HEK293 (cell line): ENCODE measurements around the gene VAMP8.
A peak's percentile ranks its signal among the peaks of the same experiment; 100 is the strongest.

Source experiments
- CTCF ChIA-PET: fragments of 350-600 bp; formaldehyde crosslinking; extraction: SDS; loops from one replicate; lab custom pipeline; 2021; ENCODE audit warnings: antibody characterized with exemption; lab: Yijun Ruan, JAX
- POLR2A ChIA-PET: fragments of 300-600 bp; formaldehyde crosslinking; extraction: SDS; loops from one replicate; lab custom pipeline; 2020; ENCODE audit warnings: antibody characterized with exemption, inconsistent platforms; lab: Yijun Ruan, JAX
- H3K27ac ChIP-seq: fragments of 200-500 bp; sonication (Bioruptor generic); 2 replicates; pipeline ENCODE4 v1.5.1; 2014; ENCODE audit warnings: low read depth, low read length, control low read depth, inconsistent platforms; ENCODE audit errors: extremely low read depth
- H3K36me3 ChIP-seq, 2 experiments: fragments of 200-500 bp in 1 of 2; sonication (Bioruptor generic) in 1 of 2; 1 replicate in 1 of 2; 2 replicates in 1 of 2; pipeline ENCODE4 v1.5.1; 2014 to 2017; ENCODE audit warnings: inconsistent platforms in 2 of 2, low read length in 2 of 2; ENCODE audit not compliant: control insufficient read depth in 2 of 2, insufficient read depth in 1 of 2
- H3K4me1 ChIP-seq: fragments of 200-500 bp; sonication (Bioruptor generic); 2 replicates; pipeline ENCODE4 v1.5.1; 2014; ENCODE audit warnings: mild to moderate bottlenecking, low read length, inconsistent platforms; ENCODE audit not compliant: control insufficient read depth, insufficient read depth
- H3K4me3 ChIP-seq: 2 replicates; pipeline ENCODE4 v1.5.1; 2011; ENCODE audit warnings: low read depth, mild to moderate bottlenecking, control low read depth, low read length, moderate library complexity
- H3K9me3 ChIP-seq: fragments of 200-500 bp; sonication (Bioruptor generic); 2 replicates; pipeline ENCODE4 v1.5.1; 2014; ENCODE audit warnings: low read depth, low read length, inconsistent platforms; ENCODE audit not compliant: control insufficient read depth, insufficient read depth
- MZF1 ChIP-seq: fragments of 450-650 bp; formaldehyde crosslinking; IDR thresholded peaks from 2 replicates; pipeline ENCODE4 v1.5.1; 2017; ENCODE audit warnings: missing biosample characterization, missing genetic modification characterization, borderline replicate concordance
- SP3 ChIP-seq: fragments of 450-650 bp; formaldehyde crosslinking; IDR thresholded peaks from 2 replicates; pipeline ENCODE4 v1.5.1; 2016; ENCODE audit warnings: missing biosample characterization, missing genetic modification characterization
- YY1 ChIP-seq: fragments of 450-650 bp; formaldehyde crosslinking; IDR thresholded peaks from 2 replicates; pipeline ENCODE4 v1.5.1; 2018; ENCODE audit warnings: missing biosample characterization, missing genetic modification characterization
- ZNF146 ChIP-seq: fragments of 450-650 bp; formaldehyde crosslinking; IDR thresholded peaks from 2 replicates; pipeline ENCODE4 v1.5.1; 2016; ENCODE audit warnings: missing biosample characterization, missing genetic modification characterization
- ZNF416 ChIP-seq: fragments of 450-650 bp; formaldehyde crosslinking; IDR thresholded peaks from 2 replicates; pipeline ENCODE4 v1.5.1; 2016; ENCODE audit warnings: missing biosample characterization, missing genetic modification characterization
- ZNF654 ChIP-seq: fragments of 450-650 bp; formaldehyde crosslinking; IDR thresholded peaks from 2 replicates; pipeline ENCODE4 v1.5.1; 2016; ENCODE audit warnings: low read depth, missing biosample characterization, missing genetic modification characterization
- ZSCAN16 ChIP-seq: fragments of 450-650 bp; formaldehyde crosslinking; IDR thresholded peaks from 2 replicates; pipeline ENCODE4 v1.5.1; 2016; ENCODE audit warnings: missing biosample characterization, missing genetic modification characterization
- TF ChIP-seq, protein P1 (sequence below): fragments of 450-650 bp; formaldehyde crosslinking; IDR thresholded peaks from 2 replicates; pipeline ENCODE4 v1.5.1; 2016; ENCODE audit warnings: missing biosample characterization, missing genetic modification characterization
- TF ChIP-seq, protein P2 (sequence below): fragments of 450-650 bp; formaldehyde crosslinking; IDR thresholded peaks from 2 replicates; pipeline ENCODE4 v1.5.1; 2017; ENCODE audit warnings: missing biosample characterization, missing genetic modification characterization
- TF ChIP-seq, protein P3 (sequence below): fragments of 450-650 bp; formaldehyde crosslinking; IDR thresholded peaks from 2 replicates; pipeline ENCODE4 v1.5.1; 2017; ENCODE audit warnings: missing biosample characterization, missing genetic modification characterization
- TF ChIP-seq, protein P4 (sequence below): fragments of 450-650 bp; formaldehyde crosslinking; IDR thresholded peaks from 2 replicates; pipeline ENCODE4 v1.5.1; 2016; ENCODE audit warnings: missing biosample characterization, missing genetic modification characterization

Gene VAMP8

DNA sequence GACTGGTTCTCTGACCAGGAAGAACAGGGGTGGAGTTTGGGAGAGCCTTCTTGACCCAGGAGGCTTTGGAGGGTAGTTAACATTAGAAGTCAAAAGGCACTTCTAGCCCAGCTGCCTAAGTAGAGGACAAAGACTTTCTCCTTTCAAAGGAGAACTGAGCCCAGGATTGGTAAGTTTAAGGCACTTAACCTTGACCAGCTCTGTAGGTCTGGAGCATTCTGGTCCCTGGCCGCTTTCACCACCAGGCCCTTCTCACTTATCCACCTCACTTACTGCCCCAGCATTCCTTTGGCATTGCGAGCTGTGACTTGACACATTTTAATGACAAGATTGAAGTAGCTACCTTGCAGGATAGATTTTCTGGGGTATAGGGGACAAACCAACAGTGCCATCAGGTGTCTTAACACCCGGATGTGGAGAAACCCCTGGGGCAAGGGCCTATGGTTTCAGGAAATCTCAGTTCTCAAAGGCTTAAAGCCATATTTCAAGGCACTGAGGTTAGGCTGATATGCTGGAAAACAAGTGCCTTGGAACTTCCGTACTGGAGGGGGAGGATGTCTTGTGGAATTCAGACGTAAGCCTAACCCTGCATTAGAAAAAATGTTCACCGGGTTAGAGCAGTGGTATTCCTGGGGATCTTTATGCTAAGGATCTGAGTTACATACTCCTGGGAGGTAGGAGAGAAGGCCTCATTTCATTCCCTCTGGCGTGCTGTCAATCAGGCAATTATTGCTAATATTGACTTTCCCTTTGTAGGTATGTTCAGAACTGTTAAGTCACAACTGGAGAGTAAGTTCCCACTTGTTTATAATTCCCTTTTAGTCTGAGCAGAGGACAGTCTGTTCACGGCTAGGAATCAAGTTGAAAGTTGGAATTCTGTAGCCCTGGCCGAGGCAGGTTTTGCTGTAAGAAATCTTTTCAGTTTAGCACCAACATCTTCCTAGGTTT is 30.2 kb downstream of the VAMP8 start:
- Histone ChIP-seq H3K36me3 (peaks cover 8 to 32% of the 10 kb centered on the region in 2 experiments; a peak in 2 of 3 replicates), H3K27ac (no peak overlapping the region), H3K9me3 (no peaks in the 10 kb centered on the region), H3K4me3 (no peak overlapping the region), H3K4me1 (peaks cover 9% of the 10 kb centered on the region)
- TF ChIP-seq ZSCAN16 (tag by site-specific recombination) (no peak), YY1 (no peak), ZNF654 (tag by site-specific recombination) (no peak)
- TF ChIP-seq, protein P1, sequence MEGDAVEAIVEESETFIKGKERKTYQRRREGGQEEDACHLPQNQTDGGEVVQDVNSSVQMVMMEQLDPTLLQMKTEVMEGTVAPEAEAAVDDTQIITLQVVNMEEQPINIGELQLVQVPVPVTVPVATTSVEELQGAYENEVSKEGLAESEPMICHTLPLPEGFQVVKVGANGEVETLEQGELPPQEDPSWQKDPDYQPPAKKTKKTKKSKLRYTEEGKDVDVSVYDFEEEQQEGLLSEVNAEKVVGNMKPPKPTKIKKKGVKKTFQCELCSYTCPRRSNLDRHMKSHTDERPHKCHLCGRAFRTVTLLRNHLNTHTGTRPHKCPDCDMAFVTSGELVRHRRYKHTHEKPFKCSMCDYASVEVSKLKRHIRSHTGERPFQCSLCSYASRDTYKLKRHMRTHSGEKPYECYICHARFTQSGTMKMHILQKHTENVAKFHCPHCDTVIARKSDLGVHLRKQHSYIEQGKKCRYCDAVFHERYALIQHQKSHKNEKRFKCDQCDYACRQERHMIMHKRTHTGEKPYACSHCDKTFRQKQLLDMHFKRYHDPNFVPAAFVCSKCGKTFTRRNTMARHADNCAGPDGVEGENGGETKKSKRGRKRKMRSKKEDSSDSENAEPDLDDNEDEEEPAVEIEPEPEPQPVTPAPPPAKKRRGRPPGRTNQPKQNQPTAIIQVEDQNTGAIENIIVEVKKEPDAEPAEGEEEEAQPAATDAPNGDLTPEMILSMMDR (tag by site-specific recombination), result no peak
- TF ChIP-seq, protein P2, sequence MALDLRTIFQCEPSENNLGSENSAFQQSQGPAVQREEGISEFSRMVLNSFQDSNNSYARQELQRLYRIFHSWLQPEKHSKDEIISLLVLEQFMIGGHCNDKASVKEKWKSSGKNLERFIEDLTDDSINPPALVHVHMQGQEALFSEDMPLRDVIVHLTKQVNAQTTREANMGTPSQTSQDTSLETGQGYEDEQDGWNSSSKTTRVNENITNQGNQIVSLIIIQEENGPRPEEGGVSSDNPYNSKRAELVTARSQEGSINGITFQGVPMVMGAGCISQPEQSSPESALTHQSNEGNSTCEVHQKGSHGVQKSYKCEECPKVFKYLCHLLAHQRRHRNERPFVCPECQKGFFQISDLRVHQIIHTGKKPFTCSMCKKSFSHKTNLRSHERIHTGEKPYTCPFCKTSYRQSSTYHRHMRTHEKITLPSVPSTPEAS, result no peak
- TF ChIP-seq, protein P3, sequence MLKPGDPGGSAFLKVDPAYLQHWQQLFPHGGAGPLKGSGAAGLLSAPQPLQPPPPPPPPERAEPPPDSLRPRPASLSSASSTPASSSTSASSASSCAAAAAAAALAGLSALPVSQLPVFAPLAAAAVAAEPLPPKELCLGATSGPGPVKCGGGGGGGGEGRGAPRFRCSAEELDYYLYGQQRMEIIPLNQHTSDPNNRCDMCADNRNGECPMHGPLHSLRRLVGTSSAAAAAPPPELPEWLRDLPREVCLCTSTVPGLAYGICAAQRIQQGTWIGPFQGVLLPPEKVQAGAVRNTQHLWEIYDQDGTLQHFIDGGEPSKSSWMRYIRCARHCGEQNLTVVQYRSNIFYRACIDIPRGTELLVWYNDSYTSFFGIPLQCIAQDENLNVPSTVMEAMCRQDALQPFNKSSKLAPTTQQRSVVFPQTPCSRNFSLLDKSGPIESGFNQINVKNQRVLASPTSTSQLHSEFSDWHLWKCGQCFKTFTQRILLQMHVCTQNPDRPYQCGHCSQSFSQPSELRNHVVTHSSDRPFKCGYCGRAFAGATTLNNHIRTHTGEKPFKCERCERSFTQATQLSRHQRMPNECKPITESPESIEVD (tag by site-specific recombination), result no peak
- CTCF ChIA-PET, result interaction anchor here (0.7 kb wide), 1 partner anchor 45 kb away, joined by 3 read pairs; no protein-coding TSS in a partner anchor
- POLR2A ChIA-PET, result interaction anchor here (0.6 to 4.7 kb wide), 3 partner anchors 9 to 25 kb away, joined by 4 to 43 read pairs (median 16); partner anchors contain the start of genes RNF181 and USP39

DNA sequence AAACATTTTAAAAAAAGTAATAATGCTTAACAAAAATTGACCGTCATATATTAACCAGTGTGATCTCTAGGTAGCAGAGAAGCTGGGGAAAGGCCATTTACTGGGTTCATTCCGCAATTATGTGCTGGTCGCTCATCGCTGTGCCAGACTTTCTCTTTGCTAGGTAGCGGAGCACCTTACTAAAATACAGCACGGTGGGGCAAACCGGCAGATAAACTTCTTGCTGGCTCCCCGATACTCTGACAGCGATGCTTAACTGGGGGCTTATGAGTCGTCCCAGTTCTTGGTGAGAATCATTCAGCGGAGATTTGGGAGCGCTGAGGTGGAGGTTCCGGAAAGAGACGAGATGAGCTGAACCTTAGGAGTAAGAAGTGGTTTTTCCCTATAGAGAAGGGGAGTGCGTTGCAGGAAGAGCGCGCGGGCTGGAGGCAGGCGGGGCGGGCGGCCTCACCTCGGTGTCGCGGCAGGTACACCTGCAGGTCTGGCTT is 33.9 kb downstream of the VAMP8 start:
- H3K27ac ChIP-seq, result peak overlapping the region; percentile 89; the same call in 1 of the 2 replicates
- H3K4me1 ChIP-seq, result peaks cover 1% of the 10 kb centered on the region
- peaks cover 8 to 32% of the 10 kb centered on the region in 2 experiments; a peak in 2 of 3 replicates for H3K36me3 ChIP-seq
- H3K9me3 ChIP-seq, result no peaks in the 10 kb centered on the region
- ChIA-PET POLR2A (interaction anchor here (0.6 to 1.8 kb wide), 15 partner anchors 9 to 257 kb away, joined by 3 to 31 read pairs (median 4); partner anchors contain the start of genes ELMOD3, MAT2A, RETSAT and RNF181), CTCF (interaction anchor here (0.9 to 1.2 kb wide), 2 partner anchors 11 to 61 kb away, joined by 3 read pairs; no protein-coding TSS in a partner anchor)
- TF ChIP-seq ZNF416 (tag by site-specific recombination) (no peak), SP3 (tag by site-specific recombination) (no peak), MZF1 (tag by site-specific recombination) (no peak), ZNF146 (tag by site-specific recombination) (no peak)
- TF ChIP-seq, protein P4, sequence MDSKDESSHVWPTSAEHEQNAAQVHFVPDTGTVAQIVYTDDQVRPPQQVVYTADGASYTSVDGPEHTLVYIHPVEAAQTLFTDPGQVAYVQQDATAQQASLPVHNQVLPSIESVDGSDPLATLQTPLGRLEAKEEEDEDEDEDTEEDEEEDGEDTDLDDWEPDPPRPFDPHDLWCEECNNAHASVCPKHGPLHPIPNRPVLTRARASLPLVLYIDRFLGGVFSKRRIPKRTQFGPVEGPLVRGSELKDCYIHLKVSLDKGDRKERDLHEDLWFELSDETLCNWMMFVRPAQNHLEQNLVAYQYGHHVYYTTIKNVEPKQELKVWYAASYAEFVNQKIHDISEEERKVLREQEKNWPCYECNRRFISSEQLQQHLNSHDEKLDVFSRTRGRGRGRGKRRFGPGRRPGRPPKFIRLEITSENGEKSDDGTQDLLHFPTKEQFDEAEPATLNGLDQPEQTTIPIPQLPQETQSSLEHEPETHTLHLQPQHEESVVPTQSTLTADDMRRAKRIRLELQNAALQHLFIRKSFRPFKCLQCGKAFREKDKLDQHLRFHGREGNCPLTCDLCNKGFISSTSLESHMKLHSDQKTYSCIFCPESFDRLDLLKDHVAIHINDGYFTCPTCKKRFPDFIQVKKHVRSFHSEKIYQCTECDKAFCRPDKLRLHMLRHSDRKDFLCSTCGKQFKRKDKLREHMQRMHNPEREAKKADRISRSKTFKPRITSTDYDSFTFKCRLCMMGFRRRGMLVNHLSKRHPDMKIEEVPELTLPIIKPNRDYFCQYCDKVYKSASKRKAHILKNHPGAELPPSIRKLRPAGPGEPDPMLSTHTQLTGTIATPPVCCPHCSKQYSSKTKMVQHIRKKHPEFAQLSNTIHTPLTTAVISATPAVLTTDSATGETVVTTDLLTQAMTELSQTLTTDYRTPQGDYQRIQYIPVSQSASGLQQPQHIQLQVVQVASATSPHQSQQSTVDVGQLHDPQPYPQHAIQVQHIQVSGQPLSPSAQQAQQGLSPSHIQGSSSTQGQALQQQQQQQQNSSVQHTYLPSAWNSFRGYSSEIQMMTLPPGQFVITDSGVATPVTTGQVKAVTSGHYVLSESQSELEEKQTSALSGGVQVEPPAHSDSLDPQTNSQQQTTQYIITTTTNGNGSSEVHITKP (tag by site-specific recombination), result peak; percentile 71
- H3K4me3 ChIP-seq, result peak overlapping the region; percentile 79
